ENCODE results near the gene TRPV6.

DNA sequence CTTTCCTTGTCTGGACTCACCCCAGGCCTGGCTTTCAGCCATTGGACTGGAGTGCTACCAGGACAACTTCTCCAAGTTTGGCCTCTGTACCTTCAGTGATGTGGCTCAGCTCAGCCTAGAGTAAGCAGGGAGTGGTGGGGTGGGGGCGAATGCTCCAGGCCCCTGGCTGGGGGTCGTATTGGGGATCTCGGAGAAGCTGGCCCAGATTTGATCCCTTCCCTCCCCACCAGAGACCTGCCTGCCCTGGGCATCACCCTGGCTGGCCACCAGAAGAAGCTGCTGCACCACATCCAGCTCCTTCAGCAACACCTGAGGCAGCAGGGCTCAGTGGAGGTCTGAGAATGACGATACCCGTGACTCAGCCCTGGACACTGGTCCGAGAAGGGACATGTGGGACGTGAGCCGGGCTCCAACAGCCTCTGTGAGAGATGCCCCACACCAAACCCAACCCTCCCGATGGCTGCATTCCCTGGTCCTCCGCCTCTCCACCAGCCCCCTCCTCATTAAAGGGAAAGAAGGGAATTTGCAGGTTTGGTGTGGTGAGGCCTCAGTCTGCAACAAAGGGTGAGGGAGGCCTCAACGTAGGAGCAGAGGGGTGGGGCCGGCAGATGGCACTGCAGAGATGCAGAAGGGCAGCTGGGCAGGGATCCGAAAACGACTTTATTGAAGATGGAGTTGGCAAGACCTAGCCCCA lies 14.8 kb downstream of the TRPV6 start:
- TF ChIP-seq, protein P1, sequence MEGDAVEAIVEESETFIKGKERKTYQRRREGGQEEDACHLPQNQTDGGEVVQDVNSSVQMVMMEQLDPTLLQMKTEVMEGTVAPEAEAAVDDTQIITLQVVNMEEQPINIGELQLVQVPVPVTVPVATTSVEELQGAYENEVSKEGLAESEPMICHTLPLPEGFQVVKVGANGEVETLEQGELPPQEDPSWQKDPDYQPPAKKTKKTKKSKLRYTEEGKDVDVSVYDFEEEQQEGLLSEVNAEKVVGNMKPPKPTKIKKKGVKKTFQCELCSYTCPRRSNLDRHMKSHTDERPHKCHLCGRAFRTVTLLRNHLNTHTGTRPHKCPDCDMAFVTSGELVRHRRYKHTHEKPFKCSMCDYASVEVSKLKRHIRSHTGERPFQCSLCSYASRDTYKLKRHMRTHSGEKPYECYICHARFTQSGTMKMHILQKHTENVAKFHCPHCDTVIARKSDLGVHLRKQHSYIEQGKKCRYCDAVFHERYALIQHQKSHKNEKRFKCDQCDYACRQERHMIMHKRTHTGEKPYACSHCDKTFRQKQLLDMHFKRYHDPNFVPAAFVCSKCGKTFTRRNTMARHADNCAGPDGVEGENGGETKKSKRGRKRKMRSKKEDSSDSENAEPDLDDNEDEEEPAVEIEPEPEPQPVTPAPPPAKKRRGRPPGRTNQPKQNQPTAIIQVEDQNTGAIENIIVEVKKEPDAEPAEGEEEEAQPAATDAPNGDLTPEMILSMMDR (IDR thresholded peaks at IDR 0.05) = peak; percentile 22; the same call in 1 of the 2 replicates
- no peak for TF ChIP-seq ZFX (IDR thresholded peaks at IDR 0.05; ENCODE audit: borderline replicate concordance)
